IPS-11a (cell line): Measurements from ENCODE around the gene NCR3LG1.
"Not testable (repeated sequence)": the region's sequence is repeated elsewhere in the genome, so short reads cannot be mapped to it uniquely, and the experiment has no call there.

ENCODE experiments used
- H3K4me3 ChIP-seq: one replicate; pipeline ENCODE4 v1.5.1; 2013; ENCODE audit warnings: low read depth, low read length, control low read depth

Gene NCR3LG1

DNA sequence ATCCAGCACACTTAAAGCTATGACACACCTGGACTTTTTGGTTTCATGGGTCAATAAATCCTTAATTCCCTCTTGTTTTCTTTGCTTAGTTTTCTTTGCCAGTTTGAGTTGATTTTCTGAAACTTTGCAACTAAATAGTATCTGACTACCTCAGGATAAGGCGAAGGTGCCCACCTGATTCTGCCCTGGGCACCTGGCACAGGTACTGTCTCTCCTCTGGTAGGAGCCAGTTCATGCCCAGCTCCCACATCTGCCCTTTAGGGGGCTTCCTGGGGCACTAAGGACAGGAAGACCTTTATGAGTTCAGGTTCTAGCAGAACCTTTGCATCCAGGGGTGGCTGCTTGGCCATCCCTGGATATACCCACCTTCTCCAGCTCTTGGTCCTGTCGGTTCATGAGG lies 56.4 kb downstream of the NCR3LG1 start:
- H3K4me3 ChIP-seq = no peak overlapping the region

DNA sequence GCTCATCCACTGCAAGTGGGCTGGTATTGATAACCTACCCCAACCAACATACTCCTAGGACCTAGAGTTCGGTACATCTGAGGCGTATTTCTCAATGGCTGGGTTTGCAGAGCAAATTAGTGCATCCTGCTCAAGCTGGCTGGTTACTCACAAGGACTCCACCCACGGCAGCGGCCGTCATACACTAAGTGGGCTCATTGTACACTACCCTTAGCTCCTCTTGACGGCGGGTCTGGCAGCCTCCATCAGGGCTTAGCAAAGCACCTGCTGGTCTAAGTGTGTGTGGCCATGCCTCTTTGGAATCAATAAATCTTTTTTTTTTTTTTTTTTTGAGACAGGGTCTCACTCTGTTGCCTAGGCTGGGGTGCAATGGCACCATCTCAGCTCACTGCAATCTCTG lies 57.0 kb downstream of the NCR3LG1 start:
- no peak overlapping the region for H3K4me3 ChIP-seq

DNA sequence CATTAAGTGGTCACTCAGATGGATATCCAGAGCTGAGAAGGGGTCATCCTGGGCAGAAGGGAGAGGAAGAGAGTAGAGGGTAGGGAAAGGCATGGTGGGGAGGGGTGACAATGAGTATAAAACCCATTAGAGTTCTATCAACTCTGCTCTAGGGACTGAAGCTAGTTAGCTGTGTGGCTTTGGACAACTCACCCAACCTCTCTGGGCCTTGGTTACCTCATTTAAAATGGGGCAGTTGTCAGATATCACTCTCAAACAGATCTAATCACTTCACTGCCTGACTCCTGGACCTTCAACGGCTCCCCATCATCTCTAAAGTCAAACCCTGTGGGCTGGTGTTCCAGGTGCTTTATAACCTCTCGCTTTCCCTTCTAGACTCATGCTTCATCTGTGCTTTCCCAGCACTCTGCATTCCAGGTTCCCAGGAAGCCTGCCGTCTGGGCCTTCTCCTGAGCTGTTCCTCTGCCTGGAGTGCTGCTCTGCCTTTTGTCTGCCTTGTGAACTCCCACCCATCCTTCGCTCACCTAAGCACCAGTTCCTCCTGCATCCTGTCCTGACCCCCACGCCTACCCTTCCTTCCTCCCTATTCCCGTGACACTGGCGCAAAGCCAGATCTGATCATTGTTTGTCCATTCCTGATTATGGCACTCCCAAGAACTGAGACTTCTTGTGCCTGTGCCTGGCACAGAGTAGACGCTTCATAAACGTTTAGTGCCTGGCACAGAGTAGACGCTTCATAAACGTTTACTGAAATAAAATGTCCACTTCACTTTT lies 59.2 kb downstream of the NCR3LG1 start:
- no peak overlapping the region for H3K4me3 ChIP-seq

DNA sequence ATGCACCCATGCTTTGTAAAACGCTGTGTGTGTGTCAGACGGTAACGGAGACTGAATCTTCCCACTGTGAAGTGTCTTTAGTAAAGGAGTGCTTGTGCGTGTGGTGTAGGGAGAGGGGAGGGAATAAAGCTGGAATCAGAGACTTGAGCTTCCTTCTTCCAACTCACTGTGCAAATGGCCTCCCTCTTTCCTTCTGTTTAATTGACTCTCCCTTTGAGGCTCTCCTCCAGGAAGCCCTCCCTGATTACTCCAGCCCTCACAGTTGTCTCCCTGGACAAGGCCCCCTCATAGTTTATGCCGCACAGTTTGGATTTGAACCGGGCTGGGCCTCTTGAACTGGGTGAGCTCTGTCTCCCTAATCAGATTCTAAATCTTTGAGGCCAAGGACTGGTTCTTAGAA lies 59.8 kb downstream of the NCR3LG1 start:
- H3K4me3 ChIP-seq = no peak overlapping the region

DNA sequence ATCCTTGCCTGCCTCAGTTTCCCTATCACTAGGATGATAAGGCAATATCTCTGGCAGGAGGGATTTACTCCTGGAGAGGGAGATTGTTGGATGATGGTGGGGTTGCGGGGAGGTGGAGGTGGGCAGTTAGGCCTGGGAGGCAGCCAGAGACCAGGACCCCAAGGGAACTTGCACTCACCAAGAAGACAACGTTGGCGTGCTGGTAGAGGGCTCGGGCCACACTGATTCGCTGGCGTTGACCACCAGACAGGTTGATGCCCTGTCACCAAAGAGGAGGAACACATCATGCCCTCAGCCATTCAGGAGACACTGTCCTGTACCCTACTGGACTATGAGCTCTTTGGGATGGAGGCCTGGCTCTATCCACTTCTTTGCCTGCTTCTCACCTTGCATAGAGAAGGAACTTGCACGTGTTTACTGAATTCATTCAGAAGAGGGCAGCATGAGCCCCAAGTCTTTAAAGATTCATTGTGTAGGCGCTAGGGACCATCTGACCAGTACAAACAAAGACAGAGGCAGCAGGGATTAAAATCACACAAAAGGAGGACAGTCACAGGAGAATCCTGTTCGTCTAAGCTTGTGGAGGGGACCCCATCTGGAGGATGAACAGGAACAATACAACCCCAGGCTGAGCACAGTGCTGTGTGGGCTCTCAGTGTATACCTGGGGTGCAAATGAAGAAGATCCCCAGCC lies 61.0 kb downstream of the NCR3LG1 start:
- H3K4me3 ChIP-seq = no peak overlapping the region

DNA sequence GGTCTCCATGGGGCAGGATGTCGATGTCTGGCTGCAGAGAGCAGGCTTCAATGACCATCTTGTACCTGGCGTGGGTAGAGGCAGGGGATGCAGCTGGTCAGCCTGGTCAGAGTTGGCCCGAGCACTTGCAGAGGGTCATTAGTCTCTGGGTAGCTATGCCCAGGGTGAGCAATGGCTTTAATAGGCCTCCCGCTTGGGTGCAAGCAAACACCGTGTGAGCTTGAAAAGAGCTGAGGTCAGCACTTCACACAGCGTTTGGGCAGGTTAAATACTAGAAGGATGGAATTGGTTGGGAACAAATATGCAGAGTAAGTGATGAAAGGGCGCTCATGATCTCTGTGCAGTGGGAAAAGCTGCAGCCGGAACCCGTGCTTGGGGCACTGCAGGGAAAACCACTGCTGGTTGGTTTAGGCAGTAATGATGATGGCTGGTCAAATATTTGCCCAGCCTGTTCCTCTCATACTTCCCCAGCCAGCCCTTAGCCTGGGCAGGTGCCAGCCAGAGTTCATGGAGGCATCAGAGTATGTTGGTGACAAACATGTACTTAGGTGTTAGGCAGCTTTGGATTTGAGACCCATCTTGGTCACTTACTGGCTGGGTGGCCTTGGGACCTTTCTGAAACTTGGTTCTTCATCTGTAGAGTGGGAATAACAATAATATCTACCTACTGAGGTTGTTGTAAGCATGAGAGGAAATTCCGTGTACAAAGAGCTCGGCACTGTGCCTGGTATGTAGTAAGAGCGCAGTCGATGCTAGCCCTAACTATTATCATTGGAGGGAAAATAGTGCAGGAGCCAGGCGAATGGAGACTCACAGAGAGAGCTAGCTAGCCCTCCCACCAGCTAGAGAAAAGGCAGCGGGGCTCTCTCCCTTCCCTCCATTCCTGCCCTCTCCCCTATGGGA lies 62.1 kb downstream of the NCR3LG1 start:
- H3K4me3 ChIP-seq = no peak overlapping the region

DNA sequence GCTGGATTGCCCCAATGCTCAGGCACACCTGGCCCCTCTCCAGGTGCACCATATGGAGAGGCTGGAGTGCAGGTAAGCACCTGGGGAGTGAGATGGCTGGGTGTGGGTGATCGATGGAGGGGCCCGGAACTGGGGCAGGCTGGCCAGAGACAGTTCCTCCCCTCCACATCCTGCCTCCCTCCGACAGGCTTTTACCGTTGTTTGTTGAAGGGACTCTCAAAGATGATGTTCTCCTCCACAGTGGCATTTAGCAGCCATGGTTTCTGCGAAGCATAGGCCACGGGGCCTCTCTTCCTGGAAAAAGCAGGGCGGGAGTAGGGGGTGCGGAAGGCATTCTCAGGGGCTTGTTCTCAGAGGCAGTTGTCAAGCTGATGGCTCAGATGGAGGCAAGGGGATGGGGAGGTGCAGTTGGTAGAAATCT lies 62.7 kb downstream of the NCR3LG1 start:
- H3K4me3 ChIP-seq = no peak overlapping the region

DNA sequence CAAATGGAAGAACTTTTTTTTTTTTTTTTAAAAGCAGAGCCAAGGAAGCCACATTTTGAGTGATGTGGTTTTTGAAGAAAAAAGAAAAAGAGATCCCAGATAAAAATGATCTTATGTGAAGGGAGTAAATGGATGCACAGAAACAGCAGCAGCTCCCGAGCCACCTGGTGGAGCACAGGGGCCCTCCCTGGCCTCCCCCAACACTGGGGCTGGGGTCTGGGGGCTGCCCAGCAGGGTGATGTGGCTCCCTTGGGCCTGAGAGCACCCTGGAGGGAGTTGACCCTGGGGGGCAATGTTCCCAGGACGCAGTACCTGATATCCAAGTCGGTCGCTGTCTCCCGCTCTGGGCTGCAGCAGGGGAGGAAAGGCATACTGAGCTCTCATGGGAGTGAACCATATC lies 63.4 kb downstream of the NCR3LG1 start:
- H3K4me3 ChIP-seq = no peak overlapping the region

DNA sequence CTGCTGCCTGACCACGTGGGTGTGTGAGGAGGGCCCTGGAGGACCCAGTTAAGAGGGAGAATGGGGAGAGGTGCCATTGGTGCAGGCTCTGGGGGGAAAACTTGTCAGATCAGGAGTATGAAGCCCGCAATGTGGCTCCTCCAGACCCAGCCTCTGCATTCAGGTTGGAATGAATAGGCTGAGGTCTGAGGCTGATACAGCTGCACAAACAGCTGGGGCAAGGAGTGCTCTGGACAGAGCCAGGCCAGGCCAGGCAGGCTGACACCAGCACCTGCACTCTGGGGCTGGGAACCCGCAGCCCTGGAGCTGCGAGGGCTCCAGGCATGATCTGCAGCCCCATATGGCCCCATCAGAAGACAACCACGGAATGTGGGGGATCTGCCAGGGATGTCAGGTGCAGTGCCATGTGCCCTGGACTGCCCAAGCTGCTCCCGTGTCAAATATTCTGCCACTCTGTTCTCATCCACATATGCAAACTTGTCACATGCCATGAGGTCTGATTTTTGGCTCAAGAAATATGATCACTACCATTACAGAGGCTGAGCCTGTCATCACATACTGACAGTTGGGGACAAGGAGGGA lies 64.0 kb downstream of the NCR3LG1 start:
- H3K4me3 ChIP-seq = no peak overlapping the region

DNA sequence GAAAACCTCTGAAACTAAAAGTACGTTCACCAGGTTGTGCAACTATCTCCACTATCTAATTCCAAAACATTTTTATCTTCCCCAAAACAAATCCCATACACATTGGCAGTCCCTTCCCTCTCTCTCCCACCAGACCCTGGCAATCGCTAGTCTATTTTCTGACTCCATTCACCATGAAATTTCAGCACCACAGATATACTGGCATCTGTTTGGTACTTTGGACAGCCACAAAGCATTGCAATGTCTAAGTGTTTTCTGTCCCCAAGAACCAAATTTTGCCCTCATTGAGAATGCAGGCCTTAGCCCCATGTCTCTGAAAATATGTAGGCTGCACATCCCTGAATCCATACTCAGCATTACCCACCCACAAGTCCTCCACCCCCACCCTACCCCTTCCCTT lies 64.9 kb downstream of the NCR3LG1 start:
- no peak overlapping the region for H3K4me3 ChIP-seq

DNA sequence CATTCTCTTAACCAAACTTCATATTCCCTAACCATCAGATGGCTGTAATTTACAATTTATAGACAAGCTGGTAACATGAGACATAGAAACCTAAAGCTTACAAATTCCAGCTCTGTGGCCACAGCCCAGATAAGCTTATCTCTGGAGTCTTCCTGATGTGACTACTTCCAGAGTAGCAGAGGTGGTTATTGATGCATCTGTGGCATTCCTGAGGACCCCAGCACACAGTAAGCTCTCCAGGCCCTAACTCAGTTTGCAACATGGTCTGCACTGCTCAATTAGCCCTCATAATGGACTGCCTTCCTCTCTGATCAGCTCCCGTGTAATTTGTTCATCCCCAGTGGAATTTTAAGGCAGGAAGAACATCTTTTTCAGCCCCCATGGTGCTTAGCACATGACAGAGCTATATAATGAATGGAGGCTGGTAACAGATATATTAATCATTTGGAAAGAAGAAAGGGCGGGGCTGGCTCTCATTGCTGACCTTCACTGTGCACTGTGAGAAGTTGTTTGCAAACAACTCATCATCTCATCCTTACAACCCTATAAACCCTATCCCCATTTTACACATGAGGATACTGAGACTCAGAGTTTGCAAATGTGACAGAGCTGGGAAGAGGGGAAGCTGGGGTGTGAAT lies 67.0 kb downstream of the NCR3LG1 start:
- H3K4me3 ChIP-seq = no peak overlapping the region

DNA sequence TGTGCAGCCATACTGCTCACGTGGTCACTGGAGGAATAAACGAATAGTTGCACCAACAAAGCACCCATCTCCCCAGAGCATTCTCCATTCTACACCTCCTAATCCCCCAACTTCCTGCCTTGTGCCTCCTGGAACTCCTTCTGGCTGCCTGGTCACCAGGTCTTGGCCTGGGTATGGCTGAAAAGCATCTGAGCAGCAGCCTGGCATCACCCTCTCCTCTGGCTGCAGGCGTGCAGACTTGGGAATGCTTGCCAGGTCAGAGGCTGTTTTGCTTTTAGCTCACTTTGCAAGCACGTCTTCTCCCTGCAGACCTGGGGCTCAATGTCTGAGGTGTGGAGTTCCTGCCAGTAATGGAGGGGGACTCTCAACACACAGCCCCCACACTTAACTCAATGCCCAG lies 70.2 kb downstream of the NCR3LG1 start:
- no peak overlapping the region for H3K4me3 ChIP-seq

DNA sequence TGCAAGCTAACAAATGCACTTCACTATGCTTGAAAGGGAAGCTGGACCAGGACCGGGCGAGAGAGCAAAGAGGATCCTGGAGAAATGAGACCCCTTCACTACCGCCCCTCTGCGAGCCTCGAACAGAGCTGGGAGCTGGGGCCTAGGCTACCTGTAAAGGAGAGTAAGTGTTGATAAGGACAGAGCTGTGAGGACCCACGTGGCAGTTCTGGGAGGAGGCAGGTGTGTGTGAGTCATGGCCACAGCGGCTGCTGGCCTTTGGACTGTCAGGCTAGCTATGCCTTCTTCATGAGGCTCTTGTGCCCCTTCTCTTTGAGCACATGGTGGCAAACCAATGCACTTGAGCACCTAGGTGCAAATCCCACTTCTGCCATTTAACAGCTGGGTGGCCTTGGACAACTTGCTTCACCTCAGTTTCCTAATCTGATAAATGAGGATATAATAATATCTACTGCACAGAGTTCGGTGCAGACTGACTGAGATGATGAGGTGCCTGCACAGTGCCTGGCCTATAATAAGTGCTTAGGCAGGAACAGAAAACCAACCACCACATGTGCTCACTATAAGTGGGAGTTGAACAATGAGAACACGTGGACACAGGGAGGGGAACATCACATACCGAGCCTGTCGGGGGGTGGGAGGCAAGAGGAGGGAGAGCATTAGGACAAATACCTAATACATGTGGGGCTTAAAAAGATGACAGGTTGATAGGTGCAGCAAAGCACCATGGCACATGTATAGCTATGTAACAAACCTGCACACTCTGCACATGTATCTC lies 72.1 kb downstream of the NCR3LG1 start:
- H3K4me3 ChIP-seq = no peak overlapping the region

DNA sequence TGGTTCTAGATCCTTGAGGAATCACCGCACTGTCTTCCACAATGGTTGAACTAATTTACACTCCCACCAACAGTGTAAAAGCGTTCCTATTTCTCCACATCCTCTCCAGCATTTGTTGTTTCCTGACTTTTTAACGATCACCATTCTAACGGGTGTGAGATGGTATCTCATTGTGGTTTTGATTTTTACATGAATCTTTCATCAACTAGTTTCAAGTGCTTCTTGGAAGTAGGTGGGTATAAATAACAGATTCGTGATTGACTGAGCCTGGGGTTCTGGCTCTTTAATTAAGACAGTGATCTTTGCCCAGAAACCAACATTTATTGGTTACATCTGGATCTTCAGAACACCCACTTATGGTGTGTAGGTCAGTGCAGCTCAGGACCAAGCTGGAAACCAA lies 74.6 kb downstream of the NCR3LG1 start:
- not testable (repeated sequence) for H3K4me3 ChIP-seq
